B cell (primary cell): ENCODE data around the gene ARNT2.

ENCODE experiments used
- CTCF ChIP-seq: fragments of 200-600 bp; IDR thresholded peaks from one replicate; pipeline ENCODE4 v1.8.0; 2022; ENCODE audit warnings: antibody characterized with exemption, mild to moderate bottlenecking
- EZH2 ChIP-seq: IDR thresholded peaks from 2 replicates; pipeline ENCODE4 v1.6.1; 2012; ENCODE audit warnings: borderline replicate concordance, low read depth, mild to moderate bottlenecking, moderate library complexity, low read length; ENCODE audit not compliant: insufficient read depth, poor library complexity, severe bottlenecking

GRCh38 chr15:80508783-80509182, 104.6 kb downstream of the ARNT2 start:
- TF ChIP-seq CTCF = no peak
- no peak for TF ChIP-seq EZH2
